Muscle of arm (tissue), 12 donors: ENCODE results near the gene CHST11. TPM values are rescaled to one million over a fixed set of nuclear protein-coding genes. Genes with fewer than 3 reads are reported as not detected.

Experiments used
- DNase-seq: peaks from one replicate; pipeline ENCODE4 v3.0.0-alpha.2; 2013
- polyA plus RNA-seq, 12 donors: library from polyadenylated mRNA; unstranded; fragments of 120-200 nt; gene quantifications; one replicate each; pipeline ENCODE4 v1.2.1, GENCODE V29; 2013; ENCODE audit not compliant: insufficient read length in 12 of 12

The CHST11 gene
- polyA plus RNA-seq, 12 donors = 1.4 to 13.3 (median 2.7) TPM; not detected in 1

DNA sequence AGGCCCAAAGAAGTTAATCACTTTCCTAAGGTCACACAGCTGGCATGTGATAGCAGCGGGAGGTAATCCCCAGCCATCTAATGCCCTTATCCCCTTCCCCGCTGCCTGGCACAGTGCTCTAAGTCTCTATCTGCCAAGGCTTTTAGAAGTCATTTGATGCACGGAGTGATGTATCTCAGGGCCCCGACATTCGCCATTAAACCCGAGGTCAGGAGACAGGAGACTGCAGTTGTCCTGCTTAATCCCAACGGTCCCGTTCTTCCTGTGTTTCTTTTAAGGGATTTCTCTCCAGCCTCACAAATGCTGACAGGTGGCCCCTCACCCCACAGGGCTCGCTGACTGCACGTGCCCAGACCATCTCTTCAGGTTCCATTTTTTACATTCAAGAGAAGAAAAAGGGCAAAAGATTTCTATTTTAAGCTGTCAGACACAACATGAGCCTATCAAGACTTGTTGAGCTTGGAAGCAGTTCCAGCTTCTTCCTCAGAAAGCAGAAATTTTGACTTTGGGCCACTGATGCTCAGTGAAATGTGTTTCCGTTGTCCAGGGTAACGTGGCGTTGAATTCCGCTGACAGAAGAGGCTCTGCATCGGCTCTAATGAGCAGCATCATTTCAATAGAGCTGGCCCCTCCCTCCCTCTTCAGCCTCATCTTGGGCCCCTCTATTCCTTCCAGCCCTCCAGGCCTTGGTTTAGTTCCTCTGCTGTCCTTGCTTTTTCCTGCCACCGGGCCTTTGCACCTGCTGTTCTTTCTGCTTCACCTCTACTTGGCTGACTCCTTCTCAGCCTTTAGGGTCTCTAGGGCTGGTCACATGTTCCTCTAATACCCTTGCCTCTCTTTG is 171.5 kb downstream of the CHST11 start:
- DNase-seq = no peak

DNA sequence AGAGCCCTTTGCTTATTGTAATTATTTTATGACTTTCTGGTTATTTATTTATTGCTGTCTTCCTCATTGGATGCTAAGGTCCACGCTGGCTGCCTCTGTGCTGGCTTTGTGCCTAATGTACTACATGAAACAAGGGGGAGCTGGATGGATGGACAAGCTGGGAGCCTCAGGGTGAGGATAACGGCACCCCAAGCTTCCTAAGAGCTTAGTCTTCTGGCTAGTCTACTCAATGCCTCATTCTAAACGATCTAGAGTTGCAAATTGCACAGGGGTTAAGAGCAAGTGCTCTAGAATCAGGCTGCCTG is 172.0 kb downstream of the CHST11 start:
- DNase-seq = no peak

DNA sequence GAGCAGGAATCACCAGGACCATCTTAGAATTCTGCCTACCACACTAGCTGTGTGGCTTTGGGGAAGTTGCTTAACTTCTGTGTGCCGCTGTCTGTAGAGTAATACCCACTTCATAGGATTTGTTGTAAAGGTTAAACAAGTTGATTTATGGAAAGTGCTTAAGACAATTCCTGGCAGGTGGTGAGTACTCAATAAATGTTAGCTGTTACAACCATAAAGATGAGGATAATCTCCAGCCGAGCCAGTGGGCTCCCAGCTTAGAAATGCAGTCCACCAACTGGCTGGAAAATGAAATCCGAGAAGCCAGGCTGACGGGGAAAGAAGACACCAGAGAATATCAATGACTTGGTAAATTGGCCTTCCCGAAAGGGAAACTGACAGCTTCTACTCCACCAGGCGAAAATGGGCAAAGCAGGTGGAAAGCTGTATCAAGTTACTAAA is 173.5 kb downstream of the CHST11 start:
- DNase-seq = no peak

DNA sequence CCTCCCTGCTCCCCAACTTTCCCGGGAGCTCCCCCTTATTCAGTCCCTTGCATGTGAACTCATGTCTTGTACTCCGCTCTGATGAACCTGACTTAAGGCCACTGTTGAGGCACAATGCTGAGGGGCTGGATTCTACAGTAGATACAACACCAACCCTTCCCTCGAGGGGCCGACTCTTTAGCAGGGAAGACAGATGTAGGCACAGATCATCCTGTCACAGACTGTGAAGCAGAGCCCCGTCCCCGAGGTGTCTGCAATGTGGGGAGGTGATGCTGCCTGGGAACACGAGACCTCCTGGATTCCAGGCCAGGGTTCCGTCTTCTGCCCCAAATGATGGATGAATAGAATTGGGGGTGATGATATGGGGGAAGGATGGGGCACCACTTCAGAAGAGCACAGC is 175.1 kb downstream of the CHST11 start:
- DNase-seq = no peak

DNA sequence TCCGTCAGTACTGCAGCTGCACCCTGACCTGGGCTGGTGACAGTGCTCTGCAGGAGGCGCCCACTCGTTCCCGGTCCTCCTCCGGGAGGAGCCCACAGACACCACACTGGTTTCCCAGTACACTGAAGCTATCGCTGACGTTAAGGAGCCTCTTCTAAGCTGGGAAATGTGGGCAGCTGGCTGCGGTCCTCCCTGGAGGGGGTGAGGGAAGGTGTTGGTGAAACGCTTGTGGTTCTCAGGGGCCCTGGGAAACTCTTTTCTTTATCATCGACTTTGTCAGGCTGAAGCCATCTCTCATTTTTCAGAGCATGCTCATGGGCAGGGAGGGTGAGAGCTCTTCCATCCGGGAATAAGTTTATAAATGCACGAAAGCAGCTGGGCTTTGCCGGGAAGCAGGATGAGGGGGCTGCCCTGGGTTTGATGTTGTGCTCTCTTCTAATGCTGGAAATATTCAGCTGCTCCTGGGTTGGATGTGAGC is 176.0 kb downstream of the CHST11 start:
- DNase-seq = no peak

DNA sequence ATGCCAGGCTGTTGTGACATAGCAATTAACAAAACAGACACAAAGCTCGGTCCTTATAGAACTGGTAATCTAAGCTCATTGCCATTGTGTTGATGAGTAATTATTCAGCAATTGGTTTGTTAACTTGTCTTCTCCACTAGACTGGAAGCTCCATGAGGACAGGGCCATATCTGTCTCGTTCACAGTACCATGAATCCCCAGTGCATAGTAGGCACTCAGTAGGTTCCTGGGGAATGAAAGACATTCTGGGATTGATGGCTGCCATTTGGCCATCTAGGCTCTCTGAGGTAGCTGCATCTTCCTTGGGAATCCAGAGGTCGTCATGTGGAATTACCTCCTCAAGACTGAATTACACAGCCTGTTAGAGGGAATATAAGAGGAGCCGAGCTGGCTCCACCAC is 177.3 kb downstream of the CHST11 start:
- no peak for DNase-seq

DNA sequence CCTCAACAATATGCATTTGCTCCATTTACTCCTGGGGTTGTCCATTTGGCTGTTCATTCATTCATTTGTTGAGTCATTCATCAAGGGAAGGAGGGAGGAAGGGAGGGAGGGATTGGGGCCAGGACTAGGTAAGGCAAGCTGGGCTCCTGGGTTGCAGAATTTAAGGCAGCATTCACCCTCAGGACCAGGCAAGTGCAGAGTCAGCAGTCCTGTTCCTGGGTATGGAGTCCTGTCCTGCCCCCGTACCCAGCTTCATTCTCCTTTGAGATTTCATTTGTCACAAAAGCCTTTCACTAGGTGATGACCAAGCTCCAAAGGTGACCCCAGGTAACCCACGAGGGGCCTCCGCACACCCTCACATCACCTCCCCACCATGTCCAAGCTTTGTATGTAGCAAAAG is 178.1 kb downstream of the CHST11 start:
- DNase-seq = no peak

DNA sequence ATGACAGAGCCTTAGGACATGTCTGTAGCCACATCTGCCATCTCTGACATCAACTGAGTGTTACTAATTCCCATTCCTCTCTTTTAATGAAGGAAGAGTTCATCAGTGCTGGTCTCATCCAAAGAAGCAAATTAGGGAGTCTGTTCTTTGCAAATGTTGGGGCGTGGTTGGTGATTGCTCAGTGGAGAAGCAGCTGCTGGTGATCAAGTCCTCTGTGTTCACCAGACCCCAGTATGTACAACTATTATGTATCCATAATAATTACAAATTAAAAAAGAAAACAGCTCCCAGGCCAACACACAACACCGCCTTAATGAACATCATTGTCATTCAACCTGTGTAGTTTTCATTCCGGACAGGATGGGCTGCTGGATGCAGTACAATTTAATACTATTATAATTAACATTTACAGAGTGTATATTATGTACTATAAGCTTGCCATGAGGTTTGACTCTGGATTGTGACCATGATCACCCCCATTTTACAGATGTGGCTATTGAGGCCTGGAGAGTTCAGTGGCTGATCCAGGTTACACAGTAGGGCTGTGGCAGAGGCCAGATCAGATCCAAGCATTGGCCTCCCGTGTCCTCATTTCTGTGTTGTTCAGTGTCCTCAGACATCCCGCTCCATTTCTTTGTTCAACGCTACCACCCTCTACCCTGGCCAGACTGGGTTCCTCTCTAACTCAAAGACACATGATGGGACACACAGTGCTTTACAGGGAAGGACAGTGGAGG is 179.0 kb downstream of the CHST11 start:
- DNase-seq = no peak

DNA sequence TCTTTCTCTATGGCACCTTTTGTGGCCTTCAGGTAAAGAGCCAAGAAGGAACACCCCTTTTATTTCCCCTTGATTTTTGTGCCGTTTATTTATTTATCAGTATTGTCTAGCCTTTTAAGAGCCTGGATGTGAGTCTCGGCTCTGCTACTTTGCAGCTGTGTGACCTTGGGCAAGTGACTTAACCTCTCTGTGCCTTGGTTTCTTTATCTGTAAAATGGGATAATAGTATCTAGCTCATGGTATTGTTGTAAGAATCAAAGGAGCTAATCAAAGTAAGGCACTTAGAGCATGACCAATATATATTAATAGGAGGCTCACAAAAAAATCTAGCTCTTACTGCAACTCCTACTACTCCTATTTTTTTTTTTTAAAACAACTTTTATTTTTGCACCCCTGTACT is 179.7 kb downstream of the CHST11 start:
- no peak for DNase-seq

DNA sequence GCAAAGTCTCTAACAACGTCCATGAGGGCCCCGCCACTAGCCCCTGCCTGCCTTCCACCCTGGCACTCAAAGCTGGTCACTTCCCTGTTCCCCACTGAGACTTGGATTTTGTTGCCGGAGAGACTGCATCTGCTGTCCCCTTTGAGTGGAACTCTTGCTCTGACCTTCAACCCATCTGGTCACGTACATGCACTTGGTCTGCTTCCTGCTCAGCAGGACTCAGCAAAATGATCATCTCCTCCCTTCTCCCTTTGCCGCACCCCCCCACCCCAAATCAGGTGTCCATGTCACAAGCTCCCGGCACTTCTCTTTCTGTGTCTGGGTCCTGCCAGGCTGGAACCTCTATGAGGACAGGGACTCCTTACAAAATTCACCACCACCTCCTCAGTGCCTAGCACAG is 180.9 kb downstream of the CHST11 start:
- DNase-seq = no peak

DNA sequence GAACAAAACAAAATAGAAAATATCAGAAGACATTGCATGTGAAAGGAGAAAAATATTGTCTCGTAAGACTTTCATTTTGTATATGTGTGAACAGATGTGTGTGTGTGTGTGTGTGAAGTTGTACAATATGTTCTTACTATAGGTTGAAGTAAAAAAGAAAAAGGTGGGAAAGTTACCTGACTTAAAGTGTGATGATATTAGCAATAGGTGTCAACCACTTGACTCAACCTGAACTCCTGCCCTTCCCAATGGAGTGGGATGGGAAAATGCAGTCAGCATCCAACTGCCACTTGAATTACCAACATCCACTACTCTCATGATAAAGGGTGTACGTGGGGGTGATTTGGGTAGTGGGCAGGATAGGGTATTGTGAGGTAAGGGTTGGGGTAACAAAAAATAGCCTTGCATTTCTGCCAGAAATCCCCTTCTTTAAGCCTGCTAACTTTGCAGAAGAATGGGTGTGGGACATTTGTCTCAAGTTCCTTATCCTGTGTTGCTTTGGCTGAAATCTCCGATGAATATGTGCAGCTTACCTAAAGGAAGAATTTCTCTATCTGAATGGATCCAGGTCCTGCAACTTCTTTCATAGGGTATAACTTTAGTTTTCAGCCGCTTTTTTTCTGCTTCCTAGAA is 181.6 kb downstream of the CHST11 start:
- DNase-seq = no peak

DNA sequence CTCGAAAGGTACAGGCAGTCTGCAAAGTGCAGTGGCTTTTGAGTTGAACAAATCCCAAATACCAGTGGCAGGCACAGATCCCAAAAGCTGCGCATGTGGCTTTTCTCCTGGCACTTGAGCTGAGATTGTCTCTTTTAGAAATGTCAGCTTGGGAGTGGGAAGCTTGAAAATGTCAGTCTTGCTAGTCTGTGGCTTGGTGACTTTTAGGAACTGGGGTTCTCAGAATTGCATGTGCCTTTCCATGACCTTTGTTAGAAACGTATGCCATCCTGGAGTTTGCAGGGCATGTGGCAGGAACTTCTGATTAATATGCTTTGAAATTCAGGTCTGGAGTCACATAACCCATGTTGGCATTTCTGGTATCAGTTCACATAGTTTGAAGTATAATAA is 182.1 kb downstream of the CHST11 start:
- no peak for DNase-seq

DNA sequence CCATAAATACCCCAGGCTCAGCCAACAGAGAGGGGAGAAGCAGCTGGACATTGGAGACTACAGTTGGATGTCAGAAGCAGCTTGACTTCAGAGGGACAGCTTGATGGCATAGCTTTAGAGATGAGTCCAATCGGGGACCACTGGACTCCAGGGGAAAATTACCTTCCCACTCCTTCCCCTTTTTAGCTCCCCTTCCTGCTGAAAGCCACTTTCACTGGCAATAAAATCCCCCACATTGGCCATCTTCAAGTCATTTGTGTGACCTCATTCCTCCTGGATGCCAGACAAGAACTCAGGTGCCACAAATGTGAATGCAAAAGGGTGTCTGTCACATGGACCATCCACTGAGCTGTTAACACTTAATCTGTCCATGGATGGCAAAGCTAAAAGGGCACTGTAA is 184.2 kb downstream of the CHST11 start:
- no peak for DNase-seq

DNA sequence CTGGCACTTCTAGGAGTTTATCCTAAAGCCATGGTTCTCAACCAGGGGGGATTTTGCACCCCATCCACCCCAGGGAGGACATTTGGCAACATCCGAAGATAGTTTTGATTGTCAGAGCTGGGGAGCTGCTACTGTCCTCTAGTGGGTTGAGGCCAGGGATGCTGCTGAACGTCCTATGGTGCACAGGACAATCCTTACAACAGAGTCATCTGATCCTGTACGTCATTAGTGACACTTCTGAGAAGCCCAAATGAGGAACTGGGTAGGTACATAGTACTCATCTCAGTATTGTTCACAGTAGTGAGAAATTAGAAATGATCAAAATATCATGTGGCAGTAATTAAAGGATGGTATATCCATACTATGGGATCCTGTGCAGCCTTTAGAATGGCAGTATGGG is 185.1 kb downstream of the CHST11 start:
- DNase-seq = no peak

DNA sequence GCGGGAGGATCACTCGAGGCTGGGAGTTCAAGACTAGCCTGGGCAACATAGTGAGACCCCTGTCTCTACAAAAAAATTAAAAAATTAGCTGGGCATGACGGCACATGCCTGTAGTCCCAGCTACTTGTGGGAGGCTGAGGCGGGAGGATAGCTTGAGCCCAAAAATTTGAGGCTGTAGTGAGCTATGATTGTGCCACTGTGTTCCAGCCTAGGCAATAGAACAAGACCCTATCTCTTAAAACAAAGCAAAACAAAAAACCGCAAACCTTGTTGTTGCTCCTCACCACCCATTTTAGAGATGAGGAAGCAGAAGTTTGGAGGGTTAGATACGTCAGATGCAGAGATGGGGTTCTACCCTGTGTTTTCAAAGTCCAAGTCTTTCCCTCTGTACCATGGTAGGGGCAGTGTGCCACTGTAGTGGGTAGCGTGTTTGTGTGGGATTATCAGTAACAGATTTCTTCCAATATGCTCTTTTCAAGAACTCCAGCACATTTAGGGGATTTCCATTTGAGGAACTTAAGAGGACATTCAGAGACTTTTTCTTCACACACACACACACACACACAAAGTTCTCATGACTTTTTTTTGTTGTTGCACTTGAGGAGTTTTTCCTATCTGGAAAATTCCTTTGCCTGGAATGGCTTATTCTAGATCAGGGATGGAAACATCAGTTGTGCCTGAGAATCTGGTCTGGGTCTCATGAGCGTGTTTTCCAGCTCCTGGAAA is 186.5 kb downstream of the CHST11 start:
- DNase-seq = no peak

DNA sequence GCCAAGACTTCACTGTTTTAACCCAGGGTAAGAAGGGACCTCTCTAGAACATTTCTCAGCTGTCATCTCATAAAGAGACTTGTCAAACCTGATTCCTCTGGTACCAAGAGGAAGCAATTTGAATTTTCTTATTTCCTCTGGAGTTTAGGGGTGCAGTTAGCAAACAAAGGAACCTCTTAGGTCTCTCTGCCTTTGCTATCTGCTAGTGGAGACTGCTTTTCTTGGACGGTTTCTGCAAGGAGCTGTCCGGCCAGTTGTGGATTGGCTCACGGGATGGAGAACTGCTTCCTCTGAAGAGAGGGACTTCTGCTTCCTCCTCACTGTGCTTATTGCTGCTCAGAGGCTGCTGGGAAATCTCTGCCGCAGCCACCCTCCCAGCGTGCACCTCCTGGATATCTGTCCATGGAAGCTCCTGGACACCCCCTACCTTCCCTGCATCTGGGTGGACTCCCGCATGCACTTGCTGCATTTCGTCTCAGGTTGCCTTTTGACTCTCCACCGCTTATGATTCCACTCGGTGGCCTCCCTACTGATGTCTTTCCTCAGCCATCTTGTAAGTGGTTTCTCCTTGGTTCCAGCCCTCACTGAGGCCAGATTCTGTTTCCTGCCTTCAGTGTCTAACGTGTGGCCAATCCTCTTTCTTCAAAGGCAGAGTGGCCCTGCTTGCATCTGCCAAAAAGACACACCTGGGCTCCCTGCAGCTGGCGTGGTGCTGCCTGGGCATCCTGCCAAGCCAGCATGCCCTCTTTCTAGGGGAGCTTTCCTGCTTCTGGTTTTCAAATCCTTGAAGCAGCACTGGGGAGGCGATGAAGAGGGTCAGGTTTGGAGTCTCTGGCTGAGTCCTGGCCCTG is 187.3 kb downstream of the CHST11 start:
- DNase-seq = no peak

DNA sequence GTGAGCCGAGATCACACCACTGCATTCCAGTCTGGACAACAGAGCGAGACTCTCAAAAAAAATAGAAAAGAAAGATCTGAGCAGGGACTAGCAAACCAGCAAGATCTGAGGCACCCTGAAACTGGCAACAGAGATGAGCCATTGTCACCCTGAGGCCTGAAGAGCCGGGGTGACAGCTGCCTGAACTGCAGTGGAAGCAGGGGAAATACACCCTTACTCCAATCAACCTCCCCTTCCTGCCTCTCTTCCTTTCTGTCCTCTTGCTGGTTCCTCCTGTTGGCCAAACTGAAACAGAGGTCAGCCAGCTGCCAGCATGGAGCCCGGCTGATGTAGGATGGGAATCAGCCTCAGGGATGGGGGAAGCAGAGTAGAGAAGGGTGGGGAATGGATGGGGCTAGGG is 192.0 kb downstream of the CHST11 start:
- DNase-seq = no peak

DNA sequence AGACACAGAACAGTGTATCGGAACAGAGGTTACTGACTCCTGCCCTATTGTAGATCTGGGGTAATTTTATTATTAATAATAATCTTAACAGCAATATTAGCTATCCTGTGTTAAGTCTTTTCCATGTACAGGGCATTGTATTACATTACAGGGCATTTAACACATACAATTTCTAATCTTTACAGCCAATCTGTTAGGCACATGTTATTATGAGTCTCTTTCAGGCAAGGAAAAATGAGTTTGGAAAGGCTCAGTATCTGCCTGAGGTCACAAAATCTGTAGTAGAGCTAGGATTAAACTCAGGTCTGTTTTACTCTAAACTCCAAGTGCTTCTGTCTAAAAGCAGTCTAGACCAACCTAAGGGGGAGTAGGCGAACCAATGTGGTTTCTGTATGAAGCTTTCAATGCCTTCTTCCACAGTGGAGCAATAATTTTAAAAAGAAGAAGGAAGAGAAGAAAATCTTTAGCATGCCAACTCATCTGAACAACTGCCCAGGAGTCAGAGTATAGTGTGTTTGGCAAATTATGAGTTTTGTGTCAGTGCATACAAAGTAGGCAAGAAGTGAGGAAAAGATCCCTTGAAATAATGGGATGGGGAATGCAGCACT is 192.6 kb downstream of the CHST11 start:
- DNase-seq = no peak

DNA sequence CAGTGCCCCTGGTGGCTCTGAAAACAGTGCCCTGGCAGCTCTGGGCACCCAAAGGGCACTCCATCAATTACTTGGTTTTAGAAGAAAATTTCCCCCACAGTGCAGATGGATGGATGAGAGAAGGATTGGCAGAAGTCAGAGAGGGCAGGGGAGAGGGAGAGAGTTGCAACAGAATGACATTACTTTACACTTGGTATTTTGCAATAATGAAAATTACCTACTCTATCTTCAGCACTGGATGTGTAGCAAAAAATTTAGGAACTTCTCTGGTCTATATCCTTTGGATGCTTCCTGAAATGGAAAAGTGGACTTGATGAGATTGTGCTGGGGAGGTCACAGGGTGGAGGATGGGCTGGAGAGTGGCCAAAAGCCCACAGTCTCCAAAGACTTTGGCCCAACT is 193.2 kb downstream of the CHST11 start:
- DNase-seq = no peak

DNA sequence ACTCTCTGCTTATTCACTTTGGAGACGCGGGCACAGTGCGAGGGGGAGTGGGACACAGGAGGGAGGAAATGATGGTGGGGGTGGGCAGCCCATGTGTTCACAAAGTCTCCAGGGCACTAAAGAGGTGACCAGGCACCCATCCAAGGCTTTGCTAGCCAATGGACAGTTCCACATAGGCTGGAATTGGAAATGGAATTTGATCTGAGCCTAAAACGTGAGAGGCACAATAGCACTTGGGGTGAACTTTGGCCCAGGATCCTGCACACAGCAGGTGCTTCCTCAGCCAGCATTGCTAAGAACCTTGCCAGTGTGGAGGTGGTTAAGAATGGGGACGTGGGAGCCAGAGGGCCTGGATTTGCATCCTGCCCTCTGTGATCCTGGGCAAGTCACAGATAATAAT is 193.8 kb downstream of the CHST11 start:
- DNase-seq = no peak

DNA sequence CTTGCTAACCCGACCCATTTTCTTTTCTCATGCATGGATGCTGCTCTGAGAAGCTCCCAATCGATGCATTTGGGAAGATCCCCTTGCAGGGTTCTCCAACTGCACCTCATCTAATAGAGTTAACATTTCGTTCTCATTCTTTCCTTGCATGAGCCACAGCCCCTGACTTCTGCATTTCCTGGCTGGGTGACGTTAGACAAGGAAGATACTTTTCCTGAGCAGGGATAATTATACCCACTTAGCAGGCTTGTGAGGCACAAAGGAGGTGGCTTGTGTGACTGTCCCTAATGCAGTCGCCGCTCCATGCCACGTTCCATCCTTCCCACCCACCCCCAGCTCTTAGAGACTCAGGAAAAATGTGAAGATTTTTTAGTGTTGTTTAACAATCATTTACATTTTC is 195.1 kb downstream of the CHST11 start:
- no peak for DNase-seq
